HepG2 (cell line): ENCODE measurements around the gene DACT2. TPM values are rescaled to one million over a fixed set of nuclear protein-coding genes. Genes with fewer than 3 reads are reported as not detected.
A peak's percentile ranks its signal among the peaks of the same experiment; 100 is the strongest.

Source experiments
- PRDM15 ChIP-seq: sonication (generic); formaldehyde crosslinking; IDR thresholded peaks from 2 replicates; pipeline ENCODE4 v1.4.0; 2020; ENCODE audit warnings: missing genetic modification reagents
- SALL2 ChIP-seq: sonication (generic); formaldehyde crosslinking; IDR thresholded peaks from 2 replicates; pipeline ENCODE4 v1.8.1; 2023; ENCODE audit warnings: mild to moderate bottlenecking, missing genetic modification reagents, inconsistent platforms
- SCMH1 ChIP-seq: sonication (generic); formaldehyde crosslinking; IDR thresholded peaks from 2 replicates; pipeline ENCODE4 v1.9.0; 2021; ENCODE audit warnings: missing genetic modification reagents, mild to moderate bottlenecking, borderline replicate concordance
- SKI ChIP-seq: fragments of 450-650 bp; IDR thresholded peaks from one replicate; pipeline ENCODE4 v1.6.1; 2018; ENCODE audit warnings: mild to moderate bottlenecking; ENCODE audit not compliant: partially characterized antibody
- SOX5 ChIP-seq: IDR thresholded peaks from 2 replicates; pipeline ENCODE4 v1.6.1; 2016; ENCODE audit warnings: borderline replicate concordance
- STAG1 ChIP-seq: sonication (generic); formaldehyde crosslinking; IDR thresholded peaks from 2 replicates; pipeline ENCODE4 v1.4.0; 2020; ENCODE audit warnings: missing genetic modification reagents
- XRCC5 ChIP-seq: fragments of 200-400 bp; formaldehyde crosslinking; optimal IDR thresholded peaks from 2 replicates; pipeline ENCODE3; 2017; ENCODE audit warnings: mild to moderate bottlenecking, low read length
- ZFAT ChIP-seq: sonication (generic); formaldehyde crosslinking; conservative IDR thresholded peaks from 2 replicates; pipeline ENCODE4 v1.8.1; 2023; ENCODE audit warnings: missing genetic modification reagents, inconsistent platforms
- ZNF160 ChIP-seq: sonication (generic); formaldehyde crosslinking; IDR thresholded peaks from 2 replicates; pipeline ENCODE4 v1.8.0; 2022; ENCODE audit warnings: mild to moderate bottlenecking, inconsistent platforms, missing genetic modification reagents
- ZNF549 ChIP-seq: sonication (generic); formaldehyde crosslinking; IDR thresholded peaks from 2 replicates; pipeline ENCODE4 v1.5.0; 2020; ENCODE audit warnings: missing genetic modification reagents
- ZNF589 ChIP-seq: sonication (generic); formaldehyde crosslinking; conservative IDR thresholded peaks from 2 replicates; pipeline ENCODE4 v1.8.0; 2022; ENCODE audit warnings: mild to moderate bottlenecking, moderate library complexity, missing genetic modification reagents
- ZNF746 ChIP-seq: sonication (generic); formaldehyde crosslinking; IDR thresholded peaks from 2 replicates; pipeline ENCODE4 v1.8.0; 2022; ENCODE audit warnings: mild to moderate bottlenecking, missing genetic modification reagents
- ZNF782 ChIP-seq: sonication (generic); formaldehyde crosslinking; IDR thresholded peaks from 2 replicates; pipeline ENCODE4 v1.4.0; 2020; ENCODE audit warnings: missing genetic modification reagents, mild to moderate bottlenecking, borderline replicate concordance
- polyA plus RNA-seq, 8 experiments: library from polyadenylated mRNA; depleted of rRNA in 3 of 8; stranded (reverse) in 7 of 8; unstranded in 1 of 8; fragments of >200 nt; fragmentation: Illumina TruSeq in 4 of 8; extraction: Trizol in 4 of 8; gene quantifications; 2 replicates each; pipeline versions ENCODE4 v1.2.1 to v1.2.3, GENCODE V29; 2011 to 2016; ENCODE audit warnings: low read depth in 4 of 8, missing spikeins in 1 of 8, mixed read lengths in 1 of 8; ENCODE audit not compliant: insufficient read depth in 1 of 8
- total RNA-seq, 5 experiments: library from RNA; depleted of rRNA; stranded (reverse); fragments of >200 nt; fragmentation: Illumina TruSeq; extraction: Trizol; gene quantifications; 2 replicates each; pipeline ENCODE4 v1.2.3, GENCODE V29; 2016; ENCODE audit warnings: low read depth in 1 of 5
- TF ChIP-seq, protein P1 (sequence below): sonication (generic); formaldehyde crosslinking; IDR thresholded peaks from 2 replicates; pipeline ENCODE4 v1.4.0; 2020; ENCODE audit warnings: missing genetic modification reagents
- TF ChIP-seq, protein P2 (sequence below): sonication (generic); formaldehyde crosslinking; IDR thresholded peaks from 2 replicates; pipeline ENCODE4 v1.5.0; 2020; ENCODE audit warnings: missing genetic modification reagents
- TF ChIP-seq, protein P3 (sequence below): IDR thresholded peaks from 2 replicates; pipeline ENCODE4 v1.6.1; 2016; ENCODE audit warnings: missing biosample characterization, missing genetic modification reagents, low read depth
- TF ChIP-seq, protein P4 (sequence below): sonication (generic); formaldehyde crosslinking; IDR thresholded peaks from 2 replicates; pipeline ENCODE4 v1.4.0; 2020; ENCODE audit warnings: low read depth, mild to moderate bottlenecking, missing genetic modification reagents

DACT2 gene
- total and polyA plus RNA-seq, 2 of the 13 experiments (the other 11 are each of a cell fraction or from before 2014, with no cell fraction given): 0.15 TPM; not detected in 1

DNA sequence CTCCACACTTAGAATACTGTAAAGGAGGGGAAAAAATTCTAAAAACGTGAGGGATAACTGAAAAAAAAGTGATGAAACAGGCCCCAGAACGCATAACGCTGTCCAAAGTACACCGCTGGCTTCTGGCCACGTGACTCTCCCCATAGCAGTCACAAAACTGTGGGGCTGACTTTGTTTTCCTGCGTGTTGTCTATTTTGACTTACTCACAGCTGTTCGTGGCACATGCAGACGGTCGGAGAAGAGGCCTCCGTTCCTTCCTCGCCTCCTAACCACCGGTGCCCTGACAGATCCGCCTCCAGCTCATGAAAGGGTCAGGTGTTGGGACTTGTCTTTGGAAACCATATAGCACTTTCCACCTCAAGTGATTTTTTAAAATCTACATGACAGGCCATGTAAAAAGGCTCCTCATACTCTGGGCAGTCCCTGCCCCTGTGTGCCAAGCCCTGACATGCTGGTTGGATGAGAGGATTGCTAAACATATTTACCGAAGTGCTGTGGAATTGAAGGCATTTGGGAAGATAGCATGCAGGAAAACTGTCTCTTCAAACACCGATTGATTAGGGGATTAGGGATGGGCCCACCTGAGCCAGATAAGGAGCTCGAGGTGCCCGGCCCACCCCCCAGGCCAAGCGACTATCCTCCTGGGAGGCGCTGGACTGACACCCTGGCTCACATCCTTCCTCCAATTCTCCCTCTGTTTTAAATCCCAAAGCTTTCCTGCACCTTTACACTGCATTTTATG lies 54.8 kb downstream of the DACT2 start (continued):
- TF ChIP-seq, protein P1, sequence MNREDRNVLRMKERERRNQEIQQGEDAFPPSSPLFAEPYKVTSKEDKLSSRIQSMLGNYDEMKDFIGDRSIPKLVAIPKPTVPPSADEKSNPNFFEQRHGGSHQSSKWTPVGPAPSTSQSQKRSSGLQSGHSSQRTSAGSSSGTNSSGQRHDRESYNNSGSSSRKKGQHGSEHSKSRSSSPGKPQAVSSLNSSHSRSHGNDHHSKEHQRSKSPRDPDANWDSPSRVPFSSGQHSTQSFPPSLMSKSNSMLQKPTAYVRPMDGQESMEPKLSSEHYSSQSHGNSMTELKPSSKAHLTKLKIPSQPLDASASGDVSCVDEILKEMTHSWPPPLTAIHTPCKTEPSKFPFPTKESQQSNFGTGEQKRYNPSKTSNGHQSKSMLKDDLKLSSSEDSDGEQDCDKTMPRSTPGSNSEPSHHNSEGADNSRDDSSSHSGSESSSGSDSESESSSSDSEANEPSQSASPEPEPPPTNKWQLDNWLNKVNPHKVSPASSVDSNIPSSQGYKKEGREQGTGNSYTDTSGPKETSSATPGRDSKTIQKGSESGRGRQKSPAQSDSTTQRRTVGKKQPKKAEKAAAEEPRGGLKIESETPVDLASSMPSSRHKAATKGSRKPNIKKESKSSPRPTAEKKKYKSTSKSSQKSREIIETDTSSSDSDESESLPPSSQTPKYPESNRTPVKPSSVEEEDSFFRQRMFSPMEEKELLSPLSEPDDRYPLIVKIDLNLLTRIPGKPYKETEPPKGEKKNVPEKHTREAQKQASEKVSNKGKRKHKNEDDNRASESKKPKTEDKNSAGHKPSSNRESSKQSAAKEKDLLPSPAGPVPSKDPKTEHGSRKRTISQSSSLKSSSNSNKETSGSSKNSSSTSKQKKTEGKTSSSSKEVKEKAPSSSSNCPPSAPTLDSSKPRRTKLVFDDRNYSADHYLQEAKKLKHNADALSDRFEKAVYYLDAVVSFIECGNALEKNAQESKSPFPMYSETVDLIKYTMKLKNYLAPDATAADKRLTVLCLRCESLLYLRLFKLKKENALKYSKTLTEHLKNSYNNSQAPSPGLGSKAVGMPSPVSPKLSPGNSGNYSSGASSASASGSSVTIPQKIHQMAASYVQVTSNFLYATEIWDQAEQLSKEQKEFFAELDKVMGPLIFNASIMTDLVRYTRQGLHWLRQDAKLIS: no peak
- TF ChIP-seq PRDM15 (CRISPR knock-in tag): 0 out of 2 replicates have a peak, but pooled peaks have one; percentile 24
- TF ChIP-seq ZNF782 (CRISPR knock-in tag): 0 out of 2 replicates have a peak, but pooled peaks have one; percentile 39
- no peak; the same call in 1 of the 2 replicates for TF ChIP-seq ZFAT
- TF ChIP-seq ZNF160: no peak
- peak; percentile 19; the same call in 1 of the 2 replicates for TF ChIP-seq SOX5 (CRISPR knock-in tag)
- TF ChIP-seq SKI: no peak
- no peak for TF ChIP-seq ZNF589 (CRISPR knock-in tag)
- TF ChIP-seq XRCC5: peak; percentile 86
- TF ChIP-seq, protein P2, sequence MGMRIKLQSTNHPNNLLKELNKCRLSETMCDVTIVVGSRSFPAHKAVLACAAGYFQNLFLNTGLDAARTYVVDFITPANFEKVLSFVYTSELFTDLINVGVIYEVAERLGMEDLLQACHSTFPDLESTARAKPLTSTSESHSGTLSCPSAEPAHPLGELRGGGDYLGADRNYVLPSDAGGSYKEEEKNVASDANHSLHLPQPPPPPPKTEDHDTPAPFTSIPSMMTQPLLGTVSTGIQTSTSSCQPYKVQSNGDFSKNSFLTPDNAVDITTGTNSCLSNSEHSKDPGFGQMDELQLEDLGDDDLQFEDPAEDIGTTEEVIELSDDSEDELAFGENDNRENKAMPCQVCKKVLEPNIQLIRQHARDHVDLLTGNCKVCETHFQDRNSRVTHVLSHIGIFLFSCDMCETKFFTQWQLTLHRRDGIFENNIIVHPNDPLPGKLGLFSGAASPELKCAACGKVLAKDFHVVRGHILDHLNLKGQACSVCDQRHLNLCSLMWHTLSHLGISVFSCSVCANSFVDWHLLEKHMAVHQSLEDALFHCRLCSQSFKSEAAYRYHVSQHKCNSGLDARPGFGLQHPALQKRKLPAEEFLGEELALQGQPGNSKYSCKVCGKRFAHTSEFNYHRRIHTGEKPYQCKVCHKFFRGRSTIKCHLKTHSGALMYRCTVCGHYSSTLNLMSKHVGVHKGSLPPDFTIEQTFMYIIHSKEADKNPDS: no peak
- TF ChIP-seq ZNF746 (CRISPR knock-in tag): peak; percentile 66; the same call in 1 of the 2 replicates
- TF ChIP-seq STAG1 (CRISPR knock-in tag): no peak
- TF ChIP-seq, protein P3, sequence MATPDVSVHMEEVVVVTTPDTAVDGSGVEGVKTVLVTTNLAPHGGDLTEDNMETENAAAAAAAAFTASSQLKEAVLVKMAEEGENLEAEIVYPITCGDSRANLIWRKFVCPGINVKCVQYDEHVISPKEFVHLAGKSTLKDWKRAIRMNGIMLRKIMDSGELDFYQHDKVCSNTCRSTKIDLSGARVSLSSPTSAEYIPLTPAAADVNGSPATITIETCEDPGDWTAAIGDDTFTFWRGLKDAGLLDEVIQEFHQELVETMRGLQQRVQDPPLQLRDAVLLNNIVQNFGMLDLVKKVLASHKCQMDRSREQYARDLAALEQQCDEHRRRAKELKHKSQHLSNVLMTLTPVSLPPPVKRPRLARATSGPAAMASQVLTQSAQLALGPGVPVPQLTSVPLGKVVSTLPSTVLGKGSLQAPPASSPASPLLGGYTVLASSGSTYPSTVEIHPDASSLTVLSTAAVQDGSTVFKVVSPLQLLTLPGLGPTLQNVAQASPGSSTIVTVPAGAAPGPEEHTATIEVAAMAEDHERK: no peak
- TF ChIP-seq, protein P4, sequence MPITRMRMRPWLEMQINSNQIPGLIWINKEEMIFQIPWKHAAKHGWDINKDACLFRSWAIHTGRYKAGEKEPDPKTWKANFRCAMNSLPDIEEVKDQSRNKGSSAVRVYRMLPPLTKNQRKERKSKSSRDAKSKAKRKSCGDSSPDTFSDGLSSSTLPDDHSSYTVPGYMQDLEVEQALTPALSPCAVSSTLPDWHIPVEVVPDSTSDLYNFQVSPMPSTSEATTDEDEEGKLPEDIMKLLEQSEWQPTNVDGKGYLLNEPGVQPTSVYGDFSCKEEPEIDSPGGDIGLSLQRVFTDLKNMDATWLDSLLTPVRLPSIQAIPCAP (CRISPR knock-in tag): no peak
- no peak for TF ChIP-seq SALL2 (CRISPR knock-in tag)
- TF ChIP-seq SCMH1 (CRISPR knock-in tag): no peak
- peak; percentile 90; the same call in 1 of the 2 replicates for TF ChIP-seq ZNF549 (CRISPR knock-in tag)
